Measurements from ENCODE around the gene ZDHHC14.

The ZDHHC14 gene

DNA sequence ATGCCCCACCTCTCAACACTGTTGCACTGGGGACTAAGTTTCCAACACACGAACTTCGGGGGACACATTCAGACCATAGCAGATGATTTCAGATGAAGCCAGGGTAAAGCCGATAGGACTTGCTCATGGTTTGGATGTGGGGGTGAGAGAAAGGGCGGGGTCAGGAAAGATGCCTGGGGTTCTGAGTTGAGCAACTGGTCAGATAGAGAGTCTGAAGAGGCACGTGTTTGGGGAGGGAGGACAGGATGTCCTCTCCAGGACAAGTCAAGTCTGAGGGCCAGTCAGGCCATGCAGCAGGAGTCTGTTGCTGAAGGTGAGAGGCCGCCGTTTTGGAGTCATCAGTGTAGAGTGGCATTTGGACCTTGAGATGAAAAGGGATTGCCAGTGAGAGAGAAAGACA, 244.1 kb downstream of the ZDHHC14 start:
- TF ChIP-seq, protein P1, sequence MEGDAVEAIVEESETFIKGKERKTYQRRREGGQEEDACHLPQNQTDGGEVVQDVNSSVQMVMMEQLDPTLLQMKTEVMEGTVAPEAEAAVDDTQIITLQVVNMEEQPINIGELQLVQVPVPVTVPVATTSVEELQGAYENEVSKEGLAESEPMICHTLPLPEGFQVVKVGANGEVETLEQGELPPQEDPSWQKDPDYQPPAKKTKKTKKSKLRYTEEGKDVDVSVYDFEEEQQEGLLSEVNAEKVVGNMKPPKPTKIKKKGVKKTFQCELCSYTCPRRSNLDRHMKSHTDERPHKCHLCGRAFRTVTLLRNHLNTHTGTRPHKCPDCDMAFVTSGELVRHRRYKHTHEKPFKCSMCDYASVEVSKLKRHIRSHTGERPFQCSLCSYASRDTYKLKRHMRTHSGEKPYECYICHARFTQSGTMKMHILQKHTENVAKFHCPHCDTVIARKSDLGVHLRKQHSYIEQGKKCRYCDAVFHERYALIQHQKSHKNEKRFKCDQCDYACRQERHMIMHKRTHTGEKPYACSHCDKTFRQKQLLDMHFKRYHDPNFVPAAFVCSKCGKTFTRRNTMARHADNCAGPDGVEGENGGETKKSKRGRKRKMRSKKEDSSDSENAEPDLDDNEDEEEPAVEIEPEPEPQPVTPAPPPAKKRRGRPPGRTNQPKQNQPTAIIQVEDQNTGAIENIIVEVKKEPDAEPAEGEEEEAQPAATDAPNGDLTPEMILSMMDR (conservative IDR thresholded peaks at IDR 0.05; ENCODE audit: low read depth, low read length): no peak

DNA sequence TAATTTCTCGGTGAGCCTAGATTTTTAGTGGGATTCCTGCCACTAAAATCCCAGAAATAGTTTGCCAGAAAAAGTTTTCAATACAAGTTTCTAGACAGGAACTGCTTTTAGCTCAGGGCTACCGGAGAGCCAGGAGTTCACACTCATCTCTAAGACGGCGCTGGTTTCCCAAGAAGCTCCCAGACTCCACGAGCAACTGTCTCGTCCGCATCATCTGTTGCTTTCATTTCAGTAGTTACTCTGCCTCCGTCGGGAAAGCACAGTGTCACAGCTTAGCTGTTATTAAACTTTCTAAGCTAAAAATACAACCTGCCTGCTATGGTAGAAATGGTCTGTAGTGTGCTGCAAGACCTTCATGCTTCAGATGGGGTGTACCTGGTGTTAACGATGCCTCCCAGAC, 244.8 kb downstream of the ZDHHC14 start:
- no peaks in the 10 kb centered on the region for H4K20me1 ChIP-seq (ENCODE audit: insufficient read depth)
- no peak overlapping the region for H3K27ac ChIP-seq
- no peaks in the 10 kb centered on the region for H3K79me2 ChIP-seq (ENCODE audit: insufficient read depth, low read depth)
- H3K36me3 ChIP-seq (ENCODE audit: insufficient read depth): no peaks in the 10 kb centered on the region
- H3K9ac ChIP-seq: no peak overlapping the region
- H3K27me3 ChIP-seq (ENCODE audit: insufficient read depth, low read depth): no peaks in the 10 kb centered on the region
- no peak overlapping the region for H3K4me2 ChIP-seq
- no peak overlapping the region for H3K4me3 ChIP-seq (IDR thresholded peaks at IDR 0.05; ENCODE audit: insufficient read depth, low read depth, low read length)
- TF ChIP-seq, protein P1 (conservative IDR thresholded peaks at IDR 0.05; ENCODE audit: low read depth, low read length): no peak
- H2AFZ ChIP-seq (ENCODE audit: low read depth): no peak overlapping the region
- no peaks in the 10 kb centered on the region for H3K4me1 ChIP-seq (ENCODE audit: low read depth, poor library complexity, severe bottlenecking)

More for the DNA sequence above, 244.1 kb downstream of the ZDHHC14 start:
- no peaks in the 10 kb centered on the region for H4K20me1 ChIP-seq (ENCODE audit: insufficient read depth)
- H3K27ac ChIP-seq: no peak overlapping the region
- H3K9ac ChIP-seq: no peak overlapping the region
- no peaks in the 10 kb centered on the region for H3K4me1 ChIP-seq (ENCODE audit: low read depth, poor library complexity, severe bottlenecking)
- no peak overlapping the region for H3K4me2 ChIP-seq
- no peaks in the 10 kb centered on the region for H3K79me2 ChIP-seq (ENCODE audit: insufficient read depth, low read depth)
- H3K36me3 ChIP-seq (ENCODE audit: insufficient read depth): no peaks in the 10 kb centered on the region
- no peaks in the 10 kb centered on the region for H3K27me3 ChIP-seq (ENCODE audit: insufficient read depth, low read depth)
- no peak overlapping the region for H3K4me3 ChIP-seq (IDR thresholded peaks at IDR 0.05; ENCODE audit: insufficient read depth, low read depth, low read length)
- H2AFZ ChIP-seq (ENCODE audit: low read depth): no peak overlapping the region

DNA sequence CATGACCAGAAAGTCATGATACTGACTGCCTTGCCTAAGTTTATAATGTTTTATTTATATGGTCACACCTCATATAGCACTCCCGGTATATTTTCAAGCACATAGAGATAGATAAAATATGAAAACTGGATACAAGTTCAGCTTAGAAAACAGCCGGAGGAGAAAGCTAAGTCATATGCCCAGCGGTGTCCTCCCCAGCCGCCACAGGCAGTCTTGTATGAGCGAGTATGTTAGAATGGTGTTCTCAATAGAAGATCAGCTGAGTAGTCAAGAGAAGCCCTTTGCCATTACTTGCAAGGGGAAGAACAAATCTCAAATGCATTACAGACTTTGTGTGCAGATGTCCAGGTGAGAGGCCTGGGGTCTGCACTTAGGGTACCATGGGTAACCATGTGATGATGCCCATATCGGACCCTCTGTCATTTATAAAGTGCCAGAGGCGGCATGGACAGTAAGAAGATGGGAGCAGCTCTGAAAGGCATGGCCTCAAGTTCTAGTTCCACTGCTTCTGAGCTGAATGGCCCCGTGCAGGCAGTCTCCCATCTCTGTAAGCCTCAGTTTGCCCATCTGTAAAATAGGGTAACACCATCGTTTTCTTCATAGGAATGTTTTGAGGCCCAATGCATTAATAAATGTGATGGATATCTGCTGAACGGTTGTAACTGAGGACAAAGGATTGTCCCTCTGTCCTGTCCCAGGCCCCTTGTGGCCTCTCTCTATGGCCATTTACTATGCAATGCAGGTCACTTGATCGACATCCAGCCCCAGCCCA, 246.4 kb downstream of the ZDHHC14 start:
- Histone ChIP-seq H3K4me1 (ENCODE audit: low read depth, poor library complexity, severe bottlenecking) (no peaks in the 10 kb centered on the region), H3K27ac (no peak overlapping the region), H4K20me1 (ENCODE audit: insufficient read depth) (no peaks in the 10 kb centered on the region), H3K4me3 (IDR thresholded peaks at IDR 0.05; ENCODE audit: insufficient read depth, low read depth, low read length) (no peak overlapping the region), H3K27me3 (ENCODE audit: insufficient read depth, low read depth) (no peaks in the 10 kb centered on the region), H3K4me2 (no peak overlapping the region), H2AFZ (ENCODE audit: low read depth) (no peak overlapping the region), H3K9ac (no peak overlapping the region), H3K79me2 (ENCODE audit: insufficient read depth, low read depth) (no peaks in the 10 kb centered on the region), H3K36me3 (ENCODE audit: insufficient read depth) (no peaks in the 10 kb centered on the region)
- TF ChIP-seq, protein P1 (conservative IDR thresholded peaks at IDR 0.05; ENCODE audit: low read depth, low read length): no peak

DNA sequence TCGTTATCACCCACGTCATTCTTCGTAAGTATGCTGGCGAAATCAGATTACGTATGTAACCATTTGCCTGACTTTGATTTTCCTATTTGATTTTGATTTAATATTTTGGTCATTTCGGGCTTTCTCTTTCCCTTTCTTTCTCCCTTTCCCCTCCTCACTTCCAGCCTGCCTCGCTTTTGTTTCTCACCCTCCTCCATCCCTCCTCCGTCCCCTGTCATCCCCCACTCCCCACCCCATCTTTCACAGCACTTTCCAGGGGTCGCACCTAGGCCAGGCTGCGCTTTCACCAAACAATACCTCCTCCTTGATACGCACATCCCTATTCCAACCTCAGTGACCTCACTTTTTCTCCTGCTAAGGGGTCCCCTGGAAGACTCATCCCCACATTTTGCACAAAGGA, 247.5 kb downstream of the ZDHHC14 start:
- TF ChIP-seq, protein P1 (conservative IDR thresholded peaks at IDR 0.05; ENCODE audit: low read depth, low read length): no peak

More for the DNA sequence above, 247.5 kb downstream of the ZDHHC14 start:
- Histone ChIP-seq H3K4me3 (IDR thresholded peaks at IDR 0.05; ENCODE audit: insufficient read depth, low read depth, low read length) (no peak overlapping the region), H3K4me2 (no peak overlapping the region), H3K4me1 (ENCODE audit: low read depth, poor library complexity, severe bottlenecking) (no peaks in the 10 kb centered on the region), H4K20me1 (ENCODE audit: insufficient read depth) (no peaks in the 10 kb centered on the region), H3K9ac (no peak overlapping the region), H3K36me3 (ENCODE audit: insufficient read depth) (no peaks in the 10 kb centered on the region), H3K79me2 (ENCODE audit: insufficient read depth, low read depth) (no peaks in the 10 kb centered on the region), H3K27me3 (ENCODE audit: insufficient read depth, low read depth) (no peaks in the 10 kb centered on the region), H3K27ac (no peak overlapping the region), H2AFZ (ENCODE audit: low read depth) (no peak overlapping the region)
